Muscle of back (tissue), 10 donors: Measurements from ENCODE around the gene TMEM41A. TPM values are rescaled to one million over a fixed set of nuclear protein-coding genes. Genes with fewer than 3 reads are reported as not detected.

ENCODE experiments used
- polyA plus RNA-seq, 10 donors: library from polyadenylated mRNA; unstranded; fragments of 120-200 nt; gene quantifications; one replicate each; pipeline ENCODE4 v1.2.1, GENCODE V29; 2013; ENCODE audit not compliant: insufficient read length in 10 of 10

The TMEM41A gene
- polyA plus RNA-seq, 10 donors: 12.2 to 20.7 (median 16.8) TPM

Other genes starting within 250 kb of the TMEM41A start
- 1 to 10 TPM; 1.9 to 3.9 (median 3.6) TPM for gene EHHADH, start 245.0 kb downstream of the TMEM41A start, polyA plus RNA-seq
- 10 to 100 TPM; 12.2 to 20.2 (median 17.8) TPM for gene MAP3K13, start 135.9 kb downstream of the TMEM41A start, polyA plus RNA-seq
- under 1 TPM in 8 of 10 donors, not detected in 2; 0.05 to 0.94 (median 0.19) TPM for gene LIPH, start 53.6 kb upstream of the TMEM41A start, polyA plus RNA-seq
- 10 to 100 TPM; 29.6 to 44.6 (median 38.5) TPM for gene SENP2, start 87.3 kb upstream of the TMEM41A start, polyA plus RNA-seq